KMS-11 (cell line): ENCODE measurements around the gene LRRC2.

Experiments used
- H2AFZ ChIP-seq: fragments of 200-600 bp; sonication (generic); 2 replicates; pipeline ENCODE4 v1.6.1; 2016; ENCODE audit warnings: antibody characterized with exemption, mixed run types, low read depth
- H3K27ac ChIP-seq: fragments of 200-600 bp; sonication (generic); 2 replicates; pipeline ENCODE4 v1.6.1; 2016; ENCODE audit warnings: mild to moderate bottlenecking, mixed run types
- H3K27me3 ChIP-seq: fragments of 200-600 bp; sonication (generic); 2 replicates; pipeline ENCODE4 v1.6.1; 2017; ENCODE audit warnings: mild to moderate bottlenecking, low read depth, mixed run types, moderate library complexity; ENCODE audit not compliant: insufficient read depth
- H3K36me3 ChIP-seq: fragments of 200-600 bp; sonication (generic); 2 replicates; pipeline ENCODE4 v1.6.1; 2017; ENCODE audit warnings: mild to moderate bottlenecking, mixed run types; ENCODE audit not compliant: insufficient read depth
- H3K4me1 ChIP-seq: fragments of 200-600 bp; sonication (generic); 2 replicates; pipeline ENCODE4 v1.6.1; 2016; ENCODE audit warnings: mild to moderate bottlenecking, low read depth, mixed run types; ENCODE audit not compliant: poor library complexity, severe bottlenecking
- H3K4me2 ChIP-seq: fragments of 200-600 bp; sonication (generic); 2 replicates; pipeline ENCODE4 v1.7.0; 2016; ENCODE audit warnings: mild to moderate bottlenecking, mixed run types
- H3K4me3 ChIP-seq: fragments of 200-600 bp; sonication (generic); IDR thresholded peaks from 2 replicates; pipeline ENCODE4 v1.6.1; 2017; ENCODE audit warnings: low read depth, low read length, mixed read lengths; ENCODE audit not compliant: insufficient read depth
- H3K79me2 ChIP-seq: fragments of 200-600 bp; sonication (generic); 2 replicates; pipeline ENCODE4 v1.6.1; 2016; ENCODE audit warnings: low read depth, mixed run types; ENCODE audit not compliant: insufficient read depth
- H3K9ac ChIP-seq: fragments of 200-600 bp; sonication (generic); 2 replicates; pipeline ENCODE4 v1.6.1; 2016; ENCODE audit warnings: mild to moderate bottlenecking, mixed run types
- H4K20me1 ChIP-seq: fragments of 200-600 bp; sonication (generic); 2 replicates; pipeline ENCODE4 v1.6.1; 2016; ENCODE audit warnings: mild to moderate bottlenecking, mixed run types; ENCODE audit not compliant: insufficient read depth
- CTCF ChIP-seq: fragments of 200-600 bp; sonication (generic); conservative IDR thresholded peaks from 2 replicates; pipeline ENCODE4 v1.6.1; 2017; ENCODE audit warnings: low read depth, mild to moderate bottlenecking, antibody characterized with exemption, low read length, moderate library complexity, mixed read lengths

Gene LRRC2

DNA sequence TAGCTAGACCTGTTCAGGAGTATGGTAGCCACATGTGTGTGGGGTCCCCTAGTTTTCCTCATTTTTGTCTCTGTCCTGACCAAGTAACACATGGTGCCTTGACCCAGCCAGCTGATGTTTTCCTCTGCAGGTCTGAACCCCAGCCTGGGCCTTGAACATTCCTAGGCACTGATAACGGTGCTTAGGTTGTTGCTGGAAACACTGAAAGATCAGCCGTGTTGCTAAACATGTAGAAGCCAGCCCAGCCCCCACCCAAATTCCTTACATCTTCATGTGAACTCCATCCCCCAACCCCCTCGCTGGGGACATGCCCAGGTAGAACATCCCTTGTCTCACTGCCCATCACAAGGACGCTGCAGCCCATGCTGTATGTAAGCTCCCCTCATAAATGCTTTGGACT lies 49.6 kb downstream of the LRRC2 start:
- Histone ChIP-seq H3K79me2 (no peaks in the 10 kb centered on the region), H3K36me3 (no peaks in the 10 kb centered on the region), H3K4me1 (no peaks in the 10 kb centered on the region), H3K27ac (no peak overlapping the region), H2AFZ (no peak overlapping the region), H3K4me2 (no peak overlapping the region), H3K27me3 (no peaks in the 10 kb centered on the region), H3K4me3 (no peak overlapping the region), H3K9ac (no peak overlapping the region), H4K20me1 (no peaks in the 10 kb centered on the region)
- no peak for TF ChIP-seq CTCF

- Histone ChIP-seq H3K27me3 (no peaks in the 10 kb centered on the region), H3K27ac (no peak overlapping the region), H2AFZ (no peak overlapping the region), H3K4me3 (no peak overlapping the region), H3K36me3 (no peaks in the 10 kb centered on the region), H3K79me2 (no peaks in the 10 kb centered on the region), H3K9ac (no peak overlapping the region), H3K4me1 (no peaks in the 10 kb centered on the region), H3K4me2 (no peak overlapping the region), H4K20me1 (no peaks in the 10 kb centered on the region)
- no peak for TF ChIP-seq CTCF
Measured at GRCh38 chr3:46512191-46512749, 53.8 kb downstream of the LRRC2 start.

GRCh38 chr3:46509661-46510187 lies 56.4 kb downstream of the LRRC2 start:
- no peaks in the 10 kb centered on the region for H3K36me3 ChIP-seq
- no peak overlapping the region for H3K27ac ChIP-seq
- no peak overlapping the region for H3K9ac ChIP-seq
- no peaks in the 10 kb centered on the region for H4K20me1 ChIP-seq
- TF ChIP-seq CTCF = no peak
- H3K27me3 ChIP-seq = no peaks in the 10 kb centered on the region
- no peak overlapping the region for H3K4me3 ChIP-seq
- H3K4me1 ChIP-seq = peaks cover 21% of the 10 kb centered on the region
- no peak overlapping the region for H3K4me2 ChIP-seq
- no peaks in the 10 kb centered on the region for H3K79me2 ChIP-seq
- no peak overlapping the region for H2AFZ ChIP-seq

DNA sequence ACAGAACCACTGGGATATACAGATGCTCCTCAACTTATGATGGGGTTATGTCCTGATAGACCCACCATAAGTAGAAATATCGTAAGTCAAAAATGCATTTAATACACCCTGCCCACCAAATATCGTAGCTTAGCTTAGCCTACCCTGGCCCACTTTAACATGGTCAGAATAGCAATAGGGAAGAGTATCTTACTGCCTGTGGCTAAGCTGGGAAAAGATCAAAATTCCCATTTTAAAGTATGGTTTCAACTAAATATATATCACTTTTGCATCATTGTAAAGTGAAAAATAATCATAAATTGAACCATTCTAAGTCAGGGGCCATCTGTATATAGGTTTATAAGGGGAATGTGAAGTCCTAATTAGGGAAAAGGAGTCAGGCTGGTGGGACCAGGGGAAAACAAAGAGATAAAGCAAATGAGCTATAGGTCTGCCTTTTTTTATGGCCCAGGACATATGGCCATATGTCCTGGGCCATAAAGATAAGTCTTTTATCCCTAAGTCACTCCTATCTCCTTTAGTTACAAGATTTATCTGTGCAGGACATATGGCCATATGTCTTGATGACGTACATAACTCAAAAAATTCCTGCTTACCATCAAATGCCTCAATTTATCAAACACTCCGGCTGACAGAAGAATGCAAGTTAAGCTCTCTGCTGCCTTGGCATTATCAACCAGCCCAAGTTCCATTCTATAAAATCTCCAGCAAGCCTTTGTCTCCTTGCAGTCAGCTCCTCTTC lies 57.1 kb downstream of the LRRC2 start:
- Histone ChIP-seq H3K4me1 (peaks cover 25% of the 10 kb centered on the region), H4K20me1 (no peaks in the 10 kb centered on the region), H2AFZ (no peak overlapping the region), H3K4me3 (no peak overlapping the region), H3K4me2 (no peak overlapping the region), H3K27ac (no peak overlapping the region), H3K36me3 (no peaks in the 10 kb centered on the region), H3K79me2 (no peaks in the 10 kb centered on the region), H3K9ac (no peak overlapping the region), H3K27me3 (no peaks in the 10 kb centered on the region)
- TF ChIP-seq CTCF = no peak
